ENCODE results near the gene RPL29.

The RPL29 gene

GRCh38 chr3:52014613-52015012, 18.9 kb upstream of the RPL29 start:
- ChIA-PET CTCF (interaction anchor here (1.3 to 3.2 kb wide), 3 partner anchors 11 to 42 kb away, joined by 3 to 14 read pairs (median 4); partner anchors contain the start of gene DUSP7), POLR2A (interaction anchor here (1.1 kb wide), 1 partner anchor 8 kb away, joined by 3 read pairs; no protein-coding TSS in a partner anchor)
- TF ChIP-seq L3MBTL2 (conservative IDR thresholded peaks at IDR 0.05) (no peak), NFRKB (IDR thresholded peaks at IDR 0.05) (no peak), HDGF (IDR thresholded peaks at IDR 0.05; ENCODE audit: borderline replicate concordance) (no peak), FOXA1 (IDR thresholded peaks at IDR 0.05) (no peak), LEF1 (IDR thresholded peaks at IDR 0.05; ENCODE audit: borderline replicate concordance) (no peak), SUZ12 (IDR thresholded peaks at IDR 0.05) (no peak), FOXK2 (IDR thresholded peaks at IDR 0.05) (no peak), SP1 (IDR thresholded peaks at IDR 0.05) (no peak), PKNOX1 (IDR thresholded peaks at IDR 0.05) (no peak)
- DNase-seq (ENCODE audit: extremely low spot score) = peak; percentile 64

DNA sequence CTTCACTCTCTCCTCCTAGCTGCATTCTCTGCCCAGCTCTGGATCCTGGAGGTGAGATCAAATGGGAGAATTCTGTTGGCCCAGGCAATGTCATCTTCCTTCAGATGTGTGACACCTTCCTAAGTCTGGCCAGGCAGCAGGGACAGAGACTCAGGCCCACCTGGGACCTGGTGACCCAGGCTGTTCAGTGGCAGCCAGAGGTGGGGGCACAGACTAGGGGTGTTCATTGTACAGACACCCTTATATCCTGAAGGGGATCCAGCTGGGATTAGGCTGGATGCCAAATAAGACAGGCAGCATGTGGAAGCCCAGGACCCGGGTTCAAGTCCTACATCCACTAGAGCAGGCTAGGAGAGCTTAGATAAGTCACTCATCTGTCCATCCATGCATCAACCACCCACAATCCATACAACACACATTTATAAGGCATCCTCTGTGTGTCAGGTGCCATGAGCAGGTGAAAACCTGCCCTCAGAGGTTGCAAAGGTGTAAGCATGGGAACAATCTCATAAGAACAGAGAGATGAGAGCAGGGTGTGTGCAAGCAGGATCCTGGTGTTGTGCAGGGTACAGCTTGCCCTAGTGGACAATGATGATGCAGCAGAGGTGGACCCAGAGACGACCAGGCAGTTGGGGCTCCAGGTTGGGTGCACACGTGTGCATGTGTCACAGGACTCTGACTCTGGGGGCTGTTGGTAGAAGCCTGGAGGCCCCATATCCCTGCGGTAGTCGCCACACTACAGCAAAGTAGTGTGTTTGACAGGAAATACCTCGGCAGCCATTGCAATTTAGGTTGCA, 18.3 kb upstream of the RPL29 start:
- no peak for TF ChIP-seq TARDBP (IDR thresholded peaks at IDR 0.05)
- TF ChIP-seq FOXM1 (IDR thresholded peaks at IDR 0.05; ENCODE audit: borderline replicate concordance) = no peak
- no peak for TF ChIP-seq NFRKB (IDR thresholded peaks at IDR 0.05)
- POLR2A ChIA-PET = interaction anchor here (0.8 to 1.1 kb wide), 2 partner anchors 9 to 18 kb away, joined by 3 read pairs; partner anchors contain the start of gene RPL29
- CTCF ChIA-PET = interaction anchor here (1.0 to 3.2 kb wide), 5 partner anchors 8 to 46 kb away, joined by 3 to 14 read pairs (median 4); partner anchors contain the start of gene DUSP7
- no peak for DNase-seq (ENCODE audit: extremely low spot score)

GRCh38 chr3:52012699-52013098, 17.0 kb upstream of the RPL29 start:
- POLR2A ChIA-PET = interaction anchor here (1.6 kb wide), 1 partner anchor 17 kb away, joined by 7 read pairs; the partner anchor contains the start of gene RPL29

GRCh38 chr3:52010431-52010830, 14.7 kb upstream of the RPL29 start:
- no peak for TF ChIP-seq NFRKB (IDR thresholded peaks at IDR 0.05)
- no peak for TF ChIP-seq SUZ12 (IDR thresholded peaks at IDR 0.05)
- no peak for TF ChIP-seq ELF4 (IDR thresholded peaks at IDR 0.05)
- TF ChIP-seq LEF1 (IDR thresholded peaks at IDR 0.05; ENCODE audit: borderline replicate concordance) = no peak
- TF ChIP-seq BHLHE40 (IDR thresholded peaks at IDR 0.05; ENCODE audit: borderline replicate concordance) = no peak
- TF ChIP-seq FOXK2 (IDR thresholded peaks at IDR 0.05) = no peak
- no peak for TF ChIP-seq ARNT (IDR thresholded peaks at IDR 0.05)
- TF ChIP-seq PKNOX1 (IDR thresholded peaks at IDR 0.05) = no peak
- TF ChIP-seq HDGF (IDR thresholded peaks at IDR 0.05; ENCODE audit: borderline replicate concordance) = no peak
- TF ChIP-seq CTBP1 (IDR thresholded peaks at IDR 0.05; ENCODE audit: borderline replicate concordance) = no peak
- no peak for TF ChIP-seq TARDBP (IDR thresholded peaks at IDR 0.05)
- TF ChIP-seq L3MBTL2 (conservative IDR thresholded peaks at IDR 0.05) = no peak
- TF ChIP-seq FOXA1 (IDR thresholded peaks at IDR 0.05) = no peak
- TF ChIP-seq SP1 (IDR thresholded peaks at IDR 0.05) = no peak
- no peak for TF ChIP-seq FOXM1 (IDR thresholded peaks at IDR 0.05; ENCODE audit: borderline replicate concordance)
- no peak for TF ChIP-seq ZNF384 (IDR thresholded peaks at IDR 0.05)
- ChIA-PET POLR2A (interaction anchor here (1.0 kb wide), 1 partner anchor 46 kb away, joined by 3 read pairs; the partner anchor contains the start of gene DUSP7), CTCF (no interaction called here)
- no peak for DNase-seq (ENCODE audit: extremely low spot score)

More at GRCh38 chr3:52012699-52013098, 17.0 kb upstream of the RPL29 start:
- TF ChIP-seq LEF1 (IDR thresholded peaks at IDR 0.05; ENCODE audit: borderline replicate concordance) = no peak
- no peak for TF ChIP-seq TARDBP (IDR thresholded peaks at IDR 0.05)
- no peak for TF ChIP-seq ARNT (IDR thresholded peaks at IDR 0.05)
- no peak for TF ChIP-seq ZNF384 (IDR thresholded peaks at IDR 0.05)
- no peak for TF ChIP-seq FOXK2 (IDR thresholded peaks at IDR 0.05)
- no peak for TF ChIP-seq FOXA1 (IDR thresholded peaks at IDR 0.05)
- no peak for TF ChIP-seq L3MBTL2 (conservative IDR thresholded peaks at IDR 0.05)
- TF ChIP-seq ELF4 (IDR thresholded peaks at IDR 0.05) = no peak
- no peak for TF ChIP-seq NFRKB (IDR thresholded peaks at IDR 0.05)
- CTCF ChIA-PET = interaction anchor here (0.6 to 3.2 kb wide), 2 partner anchors 9 to 88 kb away, joined by 3 to 14 read pairs; no protein-coding TSS in a partner anchor
- no peak for DNase-seq (ENCODE audit: extremely low spot score)

GRCh38 chr3:52007291-52007690, 11.6 kb upstream of the RPL29 start:
- TF ChIP-seq TARDBP (IDR thresholded peaks at IDR 0.05) (no peak), NFRKB (IDR thresholded peaks at IDR 0.05) (no peak), CTBP1 (IDR thresholded peaks at IDR 0.05; ENCODE audit: borderline replicate concordance) (no peak), FOXK2 (IDR thresholded peaks at IDR 0.05) (no peak), FOXM1 (IDR thresholded peaks at IDR 0.05; ENCODE audit: borderline replicate concordance) (no peak), HDGF (IDR thresholded peaks at IDR 0.05; ENCODE audit: borderline replicate concordance) (no peak), BHLHE40 (IDR thresholded peaks at IDR 0.05; ENCODE audit: borderline replicate concordance) (no peak), L3MBTL2 (conservative IDR thresholded peaks at IDR 0.05) (no peak), SP1 (IDR thresholded peaks at IDR 0.05) (no peak), LEF1 (IDR thresholded peaks at IDR 0.05; ENCODE audit: borderline replicate concordance) (no peak), FOXA1 (IDR thresholded peaks at IDR 0.05) (no peak), PKNOX1 (IDR thresholded peaks at IDR 0.05) (no peak)
- no peak for DNase-seq (ENCODE audit: extremely low spot score)
- CTCF ChIA-PET = no interaction called here
- POLR2A ChIA-PET = no interaction called here

DNA sequence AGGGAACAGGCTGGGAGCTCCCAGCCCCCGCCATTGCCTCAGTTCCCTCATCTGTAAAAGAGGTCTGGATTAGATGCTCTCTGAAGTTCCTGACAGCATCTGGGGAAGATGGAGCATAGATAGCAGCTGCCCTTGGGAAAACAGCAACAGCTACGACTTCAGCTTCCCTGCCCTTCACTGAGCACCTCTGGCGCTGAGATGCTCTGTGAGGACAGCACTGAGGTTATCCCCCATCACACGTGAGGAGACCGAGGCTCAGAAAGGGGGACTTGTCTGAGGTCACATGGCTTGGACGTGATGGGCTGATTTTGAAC, 11.1 kb upstream of the RPL29 start:
- no peak for DNase-seq (ENCODE audit: extremely low spot score)
- TF ChIP-seq FOXM1 (IDR thresholded peaks at IDR 0.05; ENCODE audit: borderline replicate concordance) = no peak
- TF ChIP-seq PKNOX1 (IDR thresholded peaks at IDR 0.05) = no peak
- no peak for TF ChIP-seq NFRKB (IDR thresholded peaks at IDR 0.05)
- TF ChIP-seq HDGF (IDR thresholded peaks at IDR 0.05; ENCODE audit: borderline replicate concordance) = no peak
- no peak for TF ChIP-seq ELF4 (IDR thresholded peaks at IDR 0.05)
- no peak for TF ChIP-seq LEF1 (IDR thresholded peaks at IDR 0.05; ENCODE audit: borderline replicate concordance)
- TF ChIP-seq ARNT (IDR thresholded peaks at IDR 0.05) = no peak
- no peak for TF ChIP-seq BHLHE40 (IDR thresholded peaks at IDR 0.05; ENCODE audit: borderline replicate concordance)
- no peak for TF ChIP-seq CTBP1 (IDR thresholded peaks at IDR 0.05; ENCODE audit: borderline replicate concordance)
- TF ChIP-seq SP1 (IDR thresholded peaks at IDR 0.05) = no peak
- no peak for TF ChIP-seq SUZ12 (IDR thresholded peaks at IDR 0.05)
- no peak for TF ChIP-seq TARDBP (IDR thresholded peaks at IDR 0.05)
- no peak for TF ChIP-seq FOXA1 (IDR thresholded peaks at IDR 0.05)
- POLR2A ChIA-PET = no interaction called here
- CTCF ChIA-PET = no interaction called here
